ENCODE measurements around the gene CAPN9. TPM values are rescaled to one million over a fixed set of nuclear protein-coding genes. Genes with fewer than 3 reads are reported as not detected.

CAPN9 gene
- total RNA-seq, 4 donors from 2014 or later: 1.2 TPM; not detected in 3

GRCh38 chr1:230806552-230806951 is 59.4 kb downstream of the CAPN9 start:
- Histone ChIP-seq H3K4me3 (no peak overlapping the region), H3K4me1 (peaks cover 0 to 16% (median 0%) of the 10 kb centered on the region in 3 donors), H3K9me3 (no peaks in the 10 kb centered on the region), H3K27ac (peak overlapping the region in 1 of 4 donors; percentile 8), H3K36me3 (no peaks in the 10 kb centered on the region), H3K27me3 (no peaks in the 10 kb centered on the region)
- no peak for ATAC-seq
- 80% methylated on average over 2 of the region's 2 CpGs; no CpG with 5 or more reads in 1 of the 2 donors for WGBS, 2 donors (ENCODE audit: low coverage in 1 of 2)
- no peak for TF ChIP-seq EP300 (IDR thresholded peaks at IDR 0.05)

GRCh38 chr1:230807029-230807428 is 59.8 kb downstream of the CAPN9 start:
- WGBS, 2 donors (ENCODE audit: low coverage in 1 of 2): 100% methylated on average over 2 of the region's 5 CpGs; no CpG with 5 or more reads in 1 of the 2 donors
- Histone ChIP-seq H3K4me3 (no peak overlapping the region), H3K27me3 (no peaks in the 10 kb centered on the region), H3K4me1 (peaks cover 0 to 16% (median 0%) of the 10 kb centered on the region in 3 donors), H3K36me3 (no peaks in the 10 kb centered on the region), H3K27ac (peak overlapping the region in 3 of 4 donors; percentile 21 to 60 (median 58)), H3K9me3 (no peaks in the 10 kb centered on the region)
- ATAC-seq: peak; percentile 60
- no peak for TF ChIP-seq EP300 (IDR thresholded peaks at IDR 0.05)
- TF ChIP-seq POLR2AphosphoS5 (IDR thresholded peaks at IDR 0.05): peak; percentile 11

- H3K36me3 ChIP-seq: no peaks in the 10 kb centered on the region
- peaks cover 0 to 5% (median 0%) of the 10 kb centered on the region in 3 donors for H3K9me3 ChIP-seq
- peaks cover 0 to 16% (median 0%) of the 10 kb centered on the region in 3 donors for H3K4me1 ChIP-seq
- no peaks in the 10 kb centered on the region for H3K27me3 ChIP-seq
- peak overlapping the region in 3 of 4 donors; percentile 46 to 60 (median 58) for H3K27ac ChIP-seq
- no peak for ATAC-seq
- no peak overlapping the region for H3K4me3 ChIP-seq
- TF ChIP-seq POLR2A (IDR thresholded peaks at IDR 0.05) (no peak), CTCF (IDR thresholded peaks at IDR 0.05) (no peak), POLR2AphosphoS5 (IDR thresholded peaks at IDR 0.05) (peak; percentile 33), EP300 (IDR thresholded peaks at IDR 0.05) (no peak)
- WGBS, 2 donors (ENCODE audit: low coverage in 1 of 2): 52 to 55% methylated on average over 3 of the region's 3 CpGs
These were observed 60.5 kb downstream of the CAPN9 start for GRCh38 chr1:230807561-230808280.

GRCh38 chr1:230808281-230808872 is 61.2 kb downstream of the CAPN9 start:
- WGBS, 2 donors (ENCODE audit: low coverage in 1 of 2): 58 to 65% methylated on average over 2 to 4 of the region's 4 CpGs
- Histone ChIP-seq H3K27me3 (no peaks in the 10 kb centered on the region), H3K4me1 (peaks cover 0 to 16% (median 0%) of the 10 kb centered on the region in 3 donors), H3K27ac (peak overlapping the region in 3 of 4 donors; percentile 46 to 58 (median 51)), H3K9me3 (peaks cover 0 to 11% (median 0%) of the 10 kb centered on the region in 3 donors), H3K4me3 (no peak overlapping the region), H3K36me3 (no peaks in the 10 kb centered on the region)
- TF ChIP-seq POLR2A (IDR thresholded peaks at IDR 0.05) (no peak), CTCF (IDR thresholded peaks at IDR 0.05) (no peak), POLR2AphosphoS5 (IDR thresholded peaks at IDR 0.05) (no peak), EP300 (IDR thresholded peaks at IDR 0.05) (no peak)
- no peak for ATAC-seq

- no peaks in the 10 kb centered on the region for H3K27me3 ChIP-seq
- no peak for TF ChIP-seq EP300 (IDR thresholded peaks at IDR 0.05)
- H3K4me3 ChIP-seq: no peak overlapping the region
- 93 to 95% methylated on average over 3 to 4 of the region's 8 CpGs for WGBS, 2 donors (ENCODE audit: low coverage in 1 of 2)
- peak overlapping the region in 3 of 4 donors; percentile 46 to 58 (median 51) for H3K27ac ChIP-seq
- H3K4me1 ChIP-seq: peaks cover 0 to 16% (median 0%) of the 10 kb centered on the region in 3 donors
- H3K9me3 ChIP-seq: peaks cover 0 to 11% (median 0%) of the 10 kb centered on the region in 3 donors
- ATAC-seq: no peak
- no peaks in the 10 kb centered on the region for H3K36me3 ChIP-seq
These were observed 62.2 kb downstream of the CAPN9 start for GRCh38 chr1:230809256-230809990.

- Histone ChIP-seq H3K27ac (no peak overlapping the region), H3K27me3 (no peaks in the 10 kb centered on the region), H3K36me3 (no peaks in the 10 kb centered on the region), H3K4me1 (peaks cover 0 to 19% (median 0%) of the 10 kb centered on the region in 3 donors), H3K9me3 (peaks cover 0 to 11% (median 0%) of the 10 kb centered on the region in 3 donors), H3K4me3 (no peak overlapping the region)
- 83 to 100% methylated on average over 2 of the region's 2 CpGs for WGBS, 2 donors (ENCODE audit: low coverage in 1 of 2)
- TF ChIP-seq POLR2AphosphoS5 (IDR thresholded peaks at IDR 0.05) (no peak), EP300 (IDR thresholded peaks at IDR 0.05) (no peak), CTCF (IDR thresholded peaks at IDR 0.05) (no peak), POLR2A (IDR thresholded peaks at IDR 0.05) (no peak)
- no peak for ATAC-seq
These were observed 65.4 kb downstream of the CAPN9 start for GRCh38 chr1:230812568-230812967.

All from gastroesophageal sphincter (tissue), 4 donors.